Tibial artery (tissue), 4 donors: ENCODE results near the gene PEX1.
A peak's percentile ranks its signal among the peaks of the same experiment; 100 is the strongest.
"Not testable (repeated sequence)": the region's sequence is repeated elsewhere in the genome, so short reads cannot be mapped to it uniquely, and the experiment has no call there.

Experiments
- DNase-seq, 2 donors: peaks; one replicate each; pipeline ENCODE4 v3.0.0-alpha.2; 2019
- H3K27ac ChIP-seq, 2 donors: fragments of 200-600 bp; sonication (generic) in 1 of 2; 1 replicate in 1 of 2; 2 replicates in 1 of 2; pipeline ENCODE4 v1.5.1; 2018 to 2019; ENCODE audit warnings: mild to moderate bottlenecking in 1 of 2
- H3K27me3 ChIP-seq, 2 donors: fragments of 200-600 bp; sonication (generic) in 1 of 2; one replicate each; pipeline versions ENCODE4 v1.5.1 to v1.6.0; 2016 to 2019
- H3K36me3 ChIP-seq, 3 donors: fragments of 200-600 bp; sonication (generic) in 2 of 3; one replicate each; pipeline ENCODE4 v1.5.1; 2016 to 2019; ENCODE audit warnings: mild to moderate bottlenecking in 2 of 3
- H3K4me1 ChIP-seq, 4 donors: fragments of 200-600 bp; sonication (generic) in 2 of 4; 1 replicate in 3 of 4; 2 replicates in 1 of 4; pipeline ENCODE4 v1.5.1; 2016 to 2019
- H3K4me3 ChIP-seq, 2 donors: fragments of 200-600 bp; sonication (generic) in 1 of 2; 1 replicate in 1 of 2; 2 replicates in 1 of 2; pipeline ENCODE4 v1.5.1; 2018 to 2019; ENCODE audit warnings: mild to moderate bottlenecking in 2 of 2
- H3K9me3 ChIP-seq, 3 donors: fragments of 200-600 bp; sonication (generic) in 1 of 3; one replicate each; pipeline ENCODE4 v1.5.1; 2016 to 2019
- intact Hi-C: fragments of 100-400 bp; cut with DNase I; formaldehyde crosslinking; loops from one replicate; pipeline ENCODE4 v1.15.0; 2023; ENCODE audit warnings: low total_unique reads
- TF ChIP-seq, protein P1 (sequence below), 2 experiments: fragments of 200-600 bp in 1 of 2; fragments of 450-650 bp in 1 of 2; IDR thresholded peaks; one replicate each; pipeline ENCODE4 v1.5.1; 2017 to 2019; ENCODE audit warnings: antibody characterized with exemption in 2 of 2, mild to moderate bottlenecking in 1 of 2, moderate library complexity in 1 of 2

The PEX1 gene

DNA sequence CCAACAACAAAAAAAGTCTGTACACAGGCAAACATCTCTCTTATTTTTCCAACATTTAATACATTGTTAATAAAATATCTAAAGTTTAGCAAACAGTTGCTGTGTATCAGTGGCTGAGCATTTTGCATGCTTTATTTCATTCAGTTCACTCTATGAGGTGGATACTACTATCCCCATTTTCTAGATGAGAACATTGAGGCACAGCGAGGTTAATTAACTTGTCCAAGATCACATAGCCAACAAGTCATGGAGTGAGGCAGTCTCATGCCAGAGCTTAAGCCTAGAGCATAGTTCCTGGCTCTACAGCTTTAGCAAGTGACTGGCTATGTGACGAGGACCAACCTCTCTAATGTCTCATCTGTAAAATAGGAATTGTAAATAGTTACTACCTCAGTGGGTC lies 76.7 kb downstream of the PEX1 start:
- H3K27me3 ChIP-seq = no peaks in the 10 kb centered on the region
- intact Hi-C loops = no loop called here
- peaks cover 57 to 69% (median 65%) of the 10 kb centered on the region in 3 donors for H3K36me3 ChIP-seq
- H3K4me3 ChIP-seq = no peak overlapping the region
- H3K9me3 ChIP-seq = no peaks in the 10 kb centered on the region
- H3K27ac ChIP-seq = no peak overlapping the region
- TF ChIP-seq, protein P1, sequence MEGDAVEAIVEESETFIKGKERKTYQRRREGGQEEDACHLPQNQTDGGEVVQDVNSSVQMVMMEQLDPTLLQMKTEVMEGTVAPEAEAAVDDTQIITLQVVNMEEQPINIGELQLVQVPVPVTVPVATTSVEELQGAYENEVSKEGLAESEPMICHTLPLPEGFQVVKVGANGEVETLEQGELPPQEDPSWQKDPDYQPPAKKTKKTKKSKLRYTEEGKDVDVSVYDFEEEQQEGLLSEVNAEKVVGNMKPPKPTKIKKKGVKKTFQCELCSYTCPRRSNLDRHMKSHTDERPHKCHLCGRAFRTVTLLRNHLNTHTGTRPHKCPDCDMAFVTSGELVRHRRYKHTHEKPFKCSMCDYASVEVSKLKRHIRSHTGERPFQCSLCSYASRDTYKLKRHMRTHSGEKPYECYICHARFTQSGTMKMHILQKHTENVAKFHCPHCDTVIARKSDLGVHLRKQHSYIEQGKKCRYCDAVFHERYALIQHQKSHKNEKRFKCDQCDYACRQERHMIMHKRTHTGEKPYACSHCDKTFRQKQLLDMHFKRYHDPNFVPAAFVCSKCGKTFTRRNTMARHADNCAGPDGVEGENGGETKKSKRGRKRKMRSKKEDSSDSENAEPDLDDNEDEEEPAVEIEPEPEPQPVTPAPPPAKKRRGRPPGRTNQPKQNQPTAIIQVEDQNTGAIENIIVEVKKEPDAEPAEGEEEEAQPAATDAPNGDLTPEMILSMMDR (IDR thresholded peaks at IDR 0.05) = no peak
- H3K4me1 ChIP-seq = peaks cover 0 to 11% (median 3%) of the 10 kb centered on the region in 4 donors
- DNase-seq = no peak

DNA sequence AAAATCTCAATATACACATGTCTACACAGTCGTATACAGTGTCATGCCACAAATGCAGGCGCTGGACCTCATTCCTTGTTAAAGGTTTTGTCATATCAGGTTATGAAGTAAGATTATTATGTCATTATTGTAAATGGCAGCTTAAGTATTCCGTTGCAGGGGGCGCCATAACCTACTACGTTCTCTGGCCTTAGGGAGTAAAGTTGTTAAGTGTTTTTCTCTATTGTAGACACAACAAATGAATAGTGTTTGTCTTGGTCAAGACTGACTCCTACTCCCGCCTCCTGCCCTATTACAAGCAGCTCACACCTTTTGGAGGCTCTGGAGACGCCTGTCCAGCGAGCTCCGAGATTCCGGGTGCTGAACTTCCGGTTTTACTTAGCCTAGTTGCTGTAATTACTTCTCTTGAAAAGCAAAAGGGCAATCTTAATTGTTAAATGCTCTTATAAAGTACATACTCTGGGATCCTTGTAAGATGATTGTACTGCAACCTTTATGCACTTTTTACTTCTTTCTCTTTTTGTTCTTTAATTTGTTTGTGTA lies 80.0 kb downstream of the PEX1 start:
- intact Hi-C loops = loop anchor here (5.0 kb wide), 1 partner anchor 201 kb away; the partner anchor contains the start of genes ANKIB1 and KRIT1
- peak overlapping the region; percentile 93 to 96 for H3K27ac ChIP-seq
- H3K4me3 ChIP-seq = peak overlapping the region; percentile 87 to 98
- no peaks in the 10 kb centered on the region for H3K9me3 ChIP-seq
- peak; percentile 61 to 72 for DNase-seq
- no peaks in the 10 kb centered on the region for H3K27me3 ChIP-seq
- H3K36me3 ChIP-seq = peaks cover 24 to 35% (median 33%) of the 10 kb centered on the region in 3 donors
- H3K4me1 ChIP-seq = peaks cover 0 to 11% (median 3%) of the 10 kb centered on the region in 4 donors
- TF ChIP-seq, protein P1 (IDR thresholded peaks at IDR 0.05) = peak in 1 of 2 experiments; percentile 31

DNA sequence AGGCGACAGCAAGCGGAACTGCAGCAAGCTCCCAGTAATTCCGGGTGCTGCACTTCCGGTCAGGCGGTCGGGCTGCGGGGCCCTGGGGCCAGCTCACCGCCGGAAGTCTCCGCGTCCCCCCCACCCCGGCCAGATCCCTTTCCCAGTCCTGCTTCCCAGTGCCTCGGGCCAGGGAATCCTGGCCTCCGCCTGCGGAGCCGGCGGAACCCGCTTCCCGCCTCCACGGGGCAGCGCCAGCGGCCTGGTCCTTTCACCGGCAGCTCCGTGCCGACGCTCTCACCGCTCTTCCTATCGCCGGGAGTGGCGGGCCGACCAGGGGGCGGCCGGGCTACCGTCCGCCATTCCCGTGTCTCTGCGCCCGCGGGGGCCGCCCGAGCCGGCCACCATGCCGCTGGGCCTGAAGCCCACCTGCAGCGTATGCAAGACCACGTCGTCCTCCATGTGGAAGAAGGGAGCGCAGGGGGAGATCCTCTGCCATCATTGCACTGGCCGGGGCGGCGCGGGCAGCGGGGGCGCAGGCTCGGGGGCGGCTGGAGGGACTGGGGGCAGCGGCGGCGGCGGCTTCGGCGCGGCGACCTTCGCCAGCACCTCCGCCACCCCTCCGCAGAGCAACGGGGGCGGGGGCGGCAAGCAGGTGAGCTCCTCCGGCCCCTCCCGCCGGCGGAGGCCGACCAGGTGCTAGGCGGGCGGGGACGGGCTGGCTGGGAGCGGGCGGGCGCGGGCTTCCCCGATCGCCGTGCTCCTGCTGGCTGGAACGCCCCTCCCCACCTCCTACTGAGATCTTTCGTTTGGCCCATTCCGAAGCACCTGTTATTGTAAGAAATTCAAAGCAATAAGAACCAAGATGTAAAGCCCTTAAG lies 80.7 kb downstream of the PEX1 start, which contains the start of gene GATAD1:
GATAD1 (plus strand) TSS at position 138 of the 860 bp plus-strand sequence; CDS start at position 386, 248 bp downstream.
- TF ChIP-seq, protein P1 (IDR thresholded peaks at IDR 0.05) = peak in 1 of 2 experiments; percentile 88
- H3K9me3 ChIP-seq = no peaks in the 10 kb centered on the region
- peak; percentile 86 to 95 for DNase-seq
- peak within 1 kb of the TSS; percentile 87 to 98 for H3K4me3 ChIP-seq
- H3K4me1 ChIP-seq = peaks cover 0 to 11% (median 3%) of the 10 kb centered on the region in 4 donors
- H3K36me3 ChIP-seq = peaks cover 21 to 28% (median 26%) of the 10 kb centered on the region in 3 donors
- intact Hi-C loops = loop anchor here (5.0 kb wide), 1 partner anchor 200 kb away; the partner anchor contains the start of genes ANKIB1 and KRIT1
- H3K27me3 ChIP-seq = no peaks in the 10 kb centered on the region
- peak within 1 kb of the TSS; percentile 93 to 96 for H3K27ac ChIP-seq

DNA sequence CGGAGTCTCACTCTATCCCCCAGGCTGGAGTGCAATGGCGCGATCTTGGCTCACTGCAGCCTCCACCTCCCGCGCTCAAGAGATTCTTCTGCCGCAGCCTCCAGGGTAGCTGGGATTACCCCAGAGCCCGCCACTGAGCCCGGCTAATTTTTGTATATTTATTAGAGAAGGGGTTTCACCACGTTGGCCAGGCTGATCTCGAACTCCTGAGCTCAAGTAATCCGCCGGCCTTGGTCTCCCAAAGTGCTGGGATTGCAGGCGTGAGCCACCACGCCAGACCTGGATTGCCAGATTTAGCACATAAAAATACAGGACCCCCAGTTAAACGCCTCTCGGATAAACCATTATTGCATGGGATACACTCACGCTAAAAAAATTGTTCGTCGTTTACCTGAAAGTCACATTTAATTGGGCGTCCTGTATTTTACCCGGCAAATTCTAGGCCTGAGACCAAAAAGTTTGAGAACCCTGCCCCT lies 81.4 kb downstream of the PEX1 start:
- Histone ChIP-seq H3K27ac (peak overlapping the region; percentile 93 to 96), H3K27me3 (no peaks in the 10 kb centered on the region), H3K36me3 (peaks cover 19 to 22% (median 20%) of the 10 kb centered on the region in 3 donors), H3K4me1 (peaks cover 0 to 11% (median 3%) of the 10 kb centered on the region in 4 donors), H3K9me3 (no peaks in the 10 kb centered on the region), H3K4me3 (peak overlapping the region; percentile 87 to 98)
- TF ChIP-seq, protein P1 (IDR thresholded peaks at IDR 0.05) = peak in 1 of 2 experiments; percentile 91
- DNase-seq = peak in 1 of 2 donors; percentile 23
- intact Hi-C loops = loop anchor here (5.0 kb wide), 1 partner anchor 200 kb away; the partner anchor contains the start of genes ANKIB1 and KRIT1

DNA sequence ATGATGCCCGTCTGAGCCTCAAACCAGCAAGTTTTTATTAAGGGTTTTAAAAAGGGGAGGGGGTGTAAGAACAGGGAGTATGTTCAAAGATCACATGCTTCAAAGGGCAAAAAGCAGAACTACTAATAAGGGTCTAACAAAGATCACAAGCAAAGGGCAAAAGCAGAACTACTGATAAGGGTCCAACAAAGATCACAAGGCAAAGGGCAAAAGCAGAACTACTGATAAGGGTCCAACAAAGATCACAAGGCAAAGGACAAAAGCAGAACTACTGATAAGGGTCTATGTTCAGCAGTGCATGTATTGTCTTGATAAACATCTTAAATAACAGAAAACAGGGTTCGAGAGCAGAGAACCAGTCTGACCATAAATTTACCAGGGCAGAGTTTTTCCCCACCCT lies 85.6 kb downstream of the PEX1 start:
- H3K4me1 ChIP-seq, H3K27me3 ChIP-seq, H3K36me3 ChIP-seq, H3K4me3 ChIP-seq, H3K27ac ChIP-seq, H3K9me3 ChIP-seq, intact Hi-C loops, DNase-seq: not testable (repeated sequence)
